Heart left ventricle (tissue), 13 donors: ENCODE data around the gene PTPRU.

ENCODE experiments used
- CTCF ChIP-seq, 12 donors: fragments of 200-600 bp; sonication (generic) in 4 of 12; IDR thresholded peaks; one replicate each; pipeline versions ENCODE4 v1.5.0 to v1.8.0; 2018 to 2022; ENCODE audit warnings: antibody characterized with exemption in 12 of 12, mild to moderate bottlenecking in 5 of 12
- POLR2A ChIP-seq, 2 donors: fragments of 450-650 bp; IDR thresholded peaks; one replicate each; pipeline ENCODE4 v1.6.1; 2017; ENCODE audit warnings: antibody characterized with exemption in 2 of 2, mild to moderate bottlenecking in 2 of 2, moderate library complexity in 2 of 2
- donor health status: ischemic (EF 13 %, LVEDD 7.1; RV severe dilation, severe dysfunction).
- donor health status: DM: no; HTN: yes; CAD: no.
- donor health status: DM: no; HTN: no; CAD: no.
- donor health status: ischemic (EF 25% LVEDD 6.9; RV normal size, moderate dysfunction).
- donor health status: ischemic (EF 25% LVEDD 5.7; RV mildly dilated, moderate dysfunction).
- donor health status: ischemic (EF 35%, LVEDD 5.7; RV mildly dilated, moderate dysfunction).
- donor health status: nonischemic (EF 11% LVEDD 7.7; RV severe dilation, severe dysfunction).
- donor health status: DM: yes; HTN: yes; CAD: no.
- donor health status: PGD.
- donor health status: ischemic (EF 29% LVEDD 5.4; RV normal size, mild dysfunction).
- donor health status: nonischemic (EF 23%, LVEDD 6.1; RV moderate dilation, normal function).

GRCh38 chr1:29330856-29331255 is 94.5 kb downstream of the PTPRU start:
- no peak for TF ChIP-seq POLR2A (IDR thresholded peaks at IDR 0.05)
- no peak for TF ChIP-seq CTCF (IDR thresholded peaks at IDR 0.05)
